ENCODE results near the gene SLC7A8. TPM values are rescaled to one million over a fixed set of nuclear protein-coding genes. Genes with fewer than 3 reads are reported as not detected.

SLC7A8 gene
- total RNA-seq, 2 donors from 2014 or later = 18.4 to 28.0 TPM

DNA sequence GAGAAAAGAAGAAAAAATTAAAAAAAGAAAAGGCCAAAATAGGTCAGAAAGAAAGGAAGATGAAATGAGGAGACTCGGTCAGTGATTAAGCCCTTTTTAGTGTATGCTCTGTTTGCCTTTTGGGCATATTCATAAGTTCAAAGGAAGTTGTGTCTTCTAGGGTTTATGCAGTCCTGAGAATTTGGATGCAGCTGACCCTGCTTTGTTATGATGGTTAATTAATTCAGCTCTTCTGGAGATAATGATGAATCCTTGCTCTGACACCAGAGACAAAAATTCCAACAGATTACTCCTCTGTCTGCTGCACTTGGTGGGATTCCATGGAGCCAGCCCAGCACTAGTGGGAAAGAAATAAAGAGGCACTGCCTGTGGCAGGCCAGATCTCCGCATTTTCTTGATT is 4.5 kb upstream of the SLC7A8 start:
- no peak overlapping the region for H3K27ac ChIP-seq
- H3K4me1 ChIP-seq (ENCODE audit: control insufficient read depth in 1 of 2, low read depth in 2 of 2) = no peaks in the 10 kb centered on the region
- H3K4me3 ChIP-seq = no peak overlapping the region
- H3K9me3 ChIP-seq = no peaks in the 10 kb centered on the region
- ATAC-seq (ENCODE audit: insufficient number of reproducible peaks, low FRiP score, low read depth) (no peak), DNase-seq (ENCODE audit: low spot score) (no peak)
- H3K36me3 ChIP-seq = no peaks in the 10 kb centered on the region
- TF ChIP-seq, protein P1, sequence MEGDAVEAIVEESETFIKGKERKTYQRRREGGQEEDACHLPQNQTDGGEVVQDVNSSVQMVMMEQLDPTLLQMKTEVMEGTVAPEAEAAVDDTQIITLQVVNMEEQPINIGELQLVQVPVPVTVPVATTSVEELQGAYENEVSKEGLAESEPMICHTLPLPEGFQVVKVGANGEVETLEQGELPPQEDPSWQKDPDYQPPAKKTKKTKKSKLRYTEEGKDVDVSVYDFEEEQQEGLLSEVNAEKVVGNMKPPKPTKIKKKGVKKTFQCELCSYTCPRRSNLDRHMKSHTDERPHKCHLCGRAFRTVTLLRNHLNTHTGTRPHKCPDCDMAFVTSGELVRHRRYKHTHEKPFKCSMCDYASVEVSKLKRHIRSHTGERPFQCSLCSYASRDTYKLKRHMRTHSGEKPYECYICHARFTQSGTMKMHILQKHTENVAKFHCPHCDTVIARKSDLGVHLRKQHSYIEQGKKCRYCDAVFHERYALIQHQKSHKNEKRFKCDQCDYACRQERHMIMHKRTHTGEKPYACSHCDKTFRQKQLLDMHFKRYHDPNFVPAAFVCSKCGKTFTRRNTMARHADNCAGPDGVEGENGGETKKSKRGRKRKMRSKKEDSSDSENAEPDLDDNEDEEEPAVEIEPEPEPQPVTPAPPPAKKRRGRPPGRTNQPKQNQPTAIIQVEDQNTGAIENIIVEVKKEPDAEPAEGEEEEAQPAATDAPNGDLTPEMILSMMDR (IDR thresholded peaks at IDR 0.05) = no peak
- no peaks in the 10 kb centered on the region for H3K27me3 ChIP-seq (replicated peaks; ENCODE audit: insufficient read depth)

DNA sequence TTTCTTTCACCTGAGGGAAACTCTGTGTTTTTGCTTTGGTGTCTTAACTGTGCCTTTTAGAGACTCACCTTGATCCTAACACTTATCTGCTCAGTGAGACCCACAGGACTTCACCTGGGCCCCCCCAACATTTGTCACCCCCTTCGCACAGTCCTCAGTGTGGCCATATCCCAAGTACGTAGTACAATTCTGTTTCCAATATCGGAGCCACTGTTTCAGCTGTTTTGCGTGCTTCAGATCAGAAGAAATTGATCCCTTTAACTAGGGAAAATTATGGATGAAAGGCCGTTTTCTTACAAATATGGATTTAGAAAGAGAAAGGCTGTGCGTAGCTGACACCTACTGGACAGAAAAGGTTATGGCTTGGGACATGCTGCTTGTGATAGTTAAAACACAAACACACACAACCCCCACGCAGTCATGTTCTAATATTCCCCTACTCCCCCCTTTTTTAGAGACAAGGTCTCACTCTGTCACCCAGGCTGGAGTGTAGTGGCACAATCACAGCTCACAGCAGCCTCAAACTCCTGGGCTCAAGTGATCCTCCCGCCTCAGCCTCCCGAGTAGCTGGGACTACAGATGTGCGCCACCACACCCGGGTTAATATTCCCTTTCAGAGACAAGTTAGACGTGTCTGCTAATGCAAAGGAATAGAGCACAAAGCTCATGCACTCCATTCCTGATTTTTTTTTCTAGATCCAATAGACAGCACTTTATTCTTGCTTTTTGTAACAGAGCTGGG is 3.6 kb upstream of the SLC7A8 start:
- no peaks in the 10 kb centered on the region for H3K9me3 ChIP-seq
- H3K4me1 ChIP-seq (ENCODE audit: control insufficient read depth in 1 of 2, low read depth in 2 of 2) = peaks cover 0 to 2% of the 10 kb centered on the region in 2 donors
- DNase-seq (ENCODE audit: low spot score) = no peak
- ATAC-seq (ENCODE audit: insufficient number of reproducible peaks, low FRiP score, low read depth) = peak; percentile 42
- H3K27ac ChIP-seq = no peak overlapping the region
- TF ChIP-seq, protein P1 (IDR thresholded peaks at IDR 0.05) = peak; percentile 82
- H3K4me3 ChIP-seq = no peak overlapping the region
- H3K36me3 ChIP-seq = no peaks in the 10 kb centered on the region
- H3K27me3 ChIP-seq (replicated peaks; ENCODE audit: insufficient read depth) = no peaks in the 10 kb centered on the region

DNA sequence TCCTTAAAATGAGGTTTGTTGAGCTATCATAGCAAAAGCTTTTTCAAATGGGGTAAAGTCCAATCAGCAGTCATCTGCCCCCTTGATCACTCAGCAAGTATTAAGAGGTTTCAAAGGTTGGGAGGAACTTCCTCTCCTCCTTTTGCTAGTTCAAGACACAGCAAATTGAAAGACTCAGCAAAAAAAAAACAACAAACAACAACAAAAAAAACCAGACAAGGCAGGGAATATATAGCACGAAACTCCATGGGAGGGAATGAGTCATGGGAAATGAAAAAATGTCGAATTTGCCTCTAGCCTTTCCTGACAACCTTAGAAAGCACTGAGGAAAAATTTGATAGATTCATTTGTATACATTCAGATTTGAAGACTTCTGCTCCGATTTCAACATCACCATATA is 1.6 kb upstream of the SLC7A8 start:
- no peaks in the 10 kb centered on the region for H3K36me3 ChIP-seq
- TF ChIP-seq, protein P1 (IDR thresholded peaks at IDR 0.05) = no peak
- H3K9me3 ChIP-seq = no peaks in the 10 kb centered on the region
- no peak for DNase-seq (ENCODE audit: low spot score)
- H3K27ac ChIP-seq = no peak overlapping the region
- H3K27me3 ChIP-seq (replicated peaks; ENCODE audit: insufficient read depth) = no peaks in the 10 kb centered on the region
- no peak overlapping the region for H3K4me3 ChIP-seq
- ATAC-seq (ENCODE audit: insufficient number of reproducible peaks, low FRiP score, low read depth) = no peak
- H3K4me1 ChIP-seq (ENCODE audit: control insufficient read depth in 1 of 2, low read depth in 2 of 2) = peaks cover 3 to 21% of the 10 kb centered on the region in 2 donors

DNA sequence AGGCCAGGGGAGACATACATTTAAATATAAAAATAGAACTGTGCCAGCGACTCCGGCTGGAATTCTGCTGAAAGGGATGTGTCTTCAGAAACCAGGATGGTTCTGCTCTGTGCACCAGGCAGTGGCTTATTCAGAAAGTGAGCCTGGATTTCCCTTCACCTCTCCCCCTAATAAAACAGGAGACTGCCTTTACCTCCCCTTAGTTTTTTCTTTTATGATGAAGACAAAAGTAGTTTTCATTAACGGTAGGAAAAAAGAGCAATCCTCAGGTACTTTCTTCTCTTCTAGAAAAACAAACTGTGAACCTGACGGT is 346 bp downstream of the SLC7A8 start:
- Histone ChIP-seq H3K9me3 (no peaks in the 10 kb centered on the region), H3K27me3 (replicated peaks; ENCODE audit: insufficient read depth) (no peaks in the 10 kb centered on the region), H3K4me1 (ENCODE audit: control insufficient read depth in 1 of 2, low read depth in 2 of 2) (peaks cover 3 to 33% of the 10 kb centered on the region in 2 donors), H3K36me3 (no peaks in the 10 kb centered on the region), H3K27ac (peak overlapping the region; percentile 1 to 55), H3K4me3 (peak overlapping the region; percentile 80)
- no peak for DNase-seq (ENCODE audit: low spot score)
- TF ChIP-seq, protein P1 (IDR thresholded peaks at IDR 0.05) = no peak
- ATAC-seq (ENCODE audit: insufficient number of reproducible peaks, low FRiP score, low read depth) = no peak

DNA sequence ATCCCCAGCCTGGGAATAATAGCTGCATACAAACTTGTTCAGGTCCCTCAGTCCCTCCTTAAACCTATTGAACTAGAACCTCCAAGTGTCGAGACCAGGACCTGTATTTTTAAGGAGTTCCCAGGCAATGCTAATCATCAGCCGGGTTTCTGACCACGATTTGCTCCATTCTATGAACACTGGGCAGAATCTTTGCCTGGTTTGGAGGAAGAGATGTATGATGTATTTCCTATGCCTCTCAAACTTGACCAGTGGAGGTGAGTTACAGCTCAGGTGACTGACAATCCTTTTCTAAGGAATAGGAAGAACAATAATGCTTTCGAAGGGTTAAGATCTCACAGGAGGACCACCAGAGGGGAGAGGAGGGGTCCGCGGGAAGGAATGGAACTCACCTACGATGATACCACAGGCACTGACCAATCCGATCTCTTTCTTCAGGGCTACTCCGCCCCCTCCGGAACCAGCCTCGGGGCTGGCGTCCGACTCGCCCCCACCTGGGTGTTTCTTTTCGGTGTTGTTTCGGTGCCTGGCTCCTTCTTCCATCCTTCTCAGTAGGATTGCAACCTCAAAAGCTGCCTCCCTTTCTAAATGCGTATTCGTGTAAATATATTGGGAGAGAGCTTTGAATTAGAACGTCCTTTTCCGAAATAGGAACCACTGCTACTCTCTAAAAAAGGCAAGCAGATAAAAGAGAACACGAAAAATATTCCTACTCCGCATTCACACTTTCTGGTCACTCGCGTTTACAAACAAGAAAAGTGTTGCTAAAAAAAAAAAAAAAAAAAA is 895 bp downstream of the SLC7A8 start:
- Histone ChIP-seq H3K27me3 (replicated peaks; ENCODE audit: insufficient read depth) (no peaks in the 10 kb centered on the region), H3K36me3 (no peaks in the 10 kb centered on the region), H3K4me1 (ENCODE audit: control insufficient read depth in 1 of 2, low read depth in 2 of 2) (peaks cover 3 to 33% of the 10 kb centered on the region in 2 donors), H3K27ac (peak overlapping the region; percentile 31 to 55), H3K9me3 (no peaks in the 10 kb centered on the region), H3K4me3 (peak overlapping the region; percentile 80)
- TF ChIP-seq, protein P1 (IDR thresholded peaks at IDR 0.05) = no peak
- DNase-seq (ENCODE audit: low spot score) (no peak), ATAC-seq (ENCODE audit: insufficient number of reproducible peaks, low FRiP score, low read depth) (no peak)

All from thoracic aorta (tissue), 2 donors.